ENCODE results near the gene FAAH.

Gene FAAH

DNA sequence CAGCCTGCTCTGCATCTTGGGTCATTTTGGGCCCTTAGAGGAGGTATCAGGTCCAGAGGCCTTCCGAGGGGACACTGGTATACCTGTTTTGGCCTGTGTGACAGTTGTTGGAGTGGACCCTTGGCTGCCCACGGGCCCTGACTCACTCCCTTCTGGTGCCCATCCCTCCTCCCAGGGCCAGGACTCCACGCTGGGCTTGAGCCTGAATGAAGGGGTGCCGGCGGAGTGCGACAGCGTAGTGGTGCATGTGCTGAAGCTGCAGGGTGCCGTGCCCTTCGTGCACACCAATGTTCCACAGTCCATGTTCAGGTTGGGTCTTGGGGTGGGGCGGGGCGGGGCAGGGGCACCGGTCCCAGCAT is 11.1 kb downstream of the FAAH start:
- no peak for DNase-seq (ENCODE audit: low spot score)
- CTCF ChIA-PET: interaction anchor here (0.6 to 1.0 kb wide), 4 partner anchors 9 to 319 kb away, joined by 3 to 7 read pairs (median 3); no protein-coding TSS in a partner anchor
- TF ChIP-seq, protein P1, sequence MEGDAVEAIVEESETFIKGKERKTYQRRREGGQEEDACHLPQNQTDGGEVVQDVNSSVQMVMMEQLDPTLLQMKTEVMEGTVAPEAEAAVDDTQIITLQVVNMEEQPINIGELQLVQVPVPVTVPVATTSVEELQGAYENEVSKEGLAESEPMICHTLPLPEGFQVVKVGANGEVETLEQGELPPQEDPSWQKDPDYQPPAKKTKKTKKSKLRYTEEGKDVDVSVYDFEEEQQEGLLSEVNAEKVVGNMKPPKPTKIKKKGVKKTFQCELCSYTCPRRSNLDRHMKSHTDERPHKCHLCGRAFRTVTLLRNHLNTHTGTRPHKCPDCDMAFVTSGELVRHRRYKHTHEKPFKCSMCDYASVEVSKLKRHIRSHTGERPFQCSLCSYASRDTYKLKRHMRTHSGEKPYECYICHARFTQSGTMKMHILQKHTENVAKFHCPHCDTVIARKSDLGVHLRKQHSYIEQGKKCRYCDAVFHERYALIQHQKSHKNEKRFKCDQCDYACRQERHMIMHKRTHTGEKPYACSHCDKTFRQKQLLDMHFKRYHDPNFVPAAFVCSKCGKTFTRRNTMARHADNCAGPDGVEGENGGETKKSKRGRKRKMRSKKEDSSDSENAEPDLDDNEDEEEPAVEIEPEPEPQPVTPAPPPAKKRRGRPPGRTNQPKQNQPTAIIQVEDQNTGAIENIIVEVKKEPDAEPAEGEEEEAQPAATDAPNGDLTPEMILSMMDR (conservative IDR thresholded peaks at IDR 0.05; ENCODE audit: low read depth): no peak
- no peak overlapping the region for H3K27ac ChIP-seq
- POLR2A ChIA-PET (ENCODE audit: low non-redundant PET): no interaction called here

DNA sequence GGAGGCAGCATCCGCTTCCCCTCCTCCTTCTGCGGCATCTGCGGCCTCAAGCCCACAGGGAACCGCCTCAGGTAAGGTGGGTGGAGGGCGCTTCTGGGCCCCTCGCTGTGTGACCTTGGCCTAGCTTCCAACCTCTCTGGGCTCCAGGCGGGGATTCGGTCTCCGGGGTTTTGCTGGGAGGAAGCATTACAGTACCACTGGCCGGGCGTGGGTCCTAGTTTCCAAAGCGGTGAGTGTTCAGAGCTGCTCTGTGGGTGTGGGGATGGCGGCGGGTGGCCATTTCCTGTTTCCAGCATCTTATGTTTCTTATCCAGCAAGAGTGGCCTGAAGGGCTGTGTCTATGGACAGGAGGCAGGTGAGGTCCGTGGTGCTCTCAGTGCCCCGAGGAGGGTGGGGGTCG is 11.6 kb downstream of the FAAH start:
- CTCF ChIA-PET: interaction anchor here (0.6 to 1.0 kb wide), 3 partner anchors 8 to 319 kb away, joined by 3 to 7 read pairs (median 3); no protein-coding TSS in a partner anchor
- DNase-seq (ENCODE audit: low spot score): no peak
- H3K27ac ChIP-seq: no peak overlapping the region
- TF ChIP-seq, protein P1 (conservative IDR thresholded peaks at IDR 0.05; ENCODE audit: low read depth): no peak
- POLR2A ChIA-PET (ENCODE audit: low non-redundant PET): no interaction called here

DNA sequence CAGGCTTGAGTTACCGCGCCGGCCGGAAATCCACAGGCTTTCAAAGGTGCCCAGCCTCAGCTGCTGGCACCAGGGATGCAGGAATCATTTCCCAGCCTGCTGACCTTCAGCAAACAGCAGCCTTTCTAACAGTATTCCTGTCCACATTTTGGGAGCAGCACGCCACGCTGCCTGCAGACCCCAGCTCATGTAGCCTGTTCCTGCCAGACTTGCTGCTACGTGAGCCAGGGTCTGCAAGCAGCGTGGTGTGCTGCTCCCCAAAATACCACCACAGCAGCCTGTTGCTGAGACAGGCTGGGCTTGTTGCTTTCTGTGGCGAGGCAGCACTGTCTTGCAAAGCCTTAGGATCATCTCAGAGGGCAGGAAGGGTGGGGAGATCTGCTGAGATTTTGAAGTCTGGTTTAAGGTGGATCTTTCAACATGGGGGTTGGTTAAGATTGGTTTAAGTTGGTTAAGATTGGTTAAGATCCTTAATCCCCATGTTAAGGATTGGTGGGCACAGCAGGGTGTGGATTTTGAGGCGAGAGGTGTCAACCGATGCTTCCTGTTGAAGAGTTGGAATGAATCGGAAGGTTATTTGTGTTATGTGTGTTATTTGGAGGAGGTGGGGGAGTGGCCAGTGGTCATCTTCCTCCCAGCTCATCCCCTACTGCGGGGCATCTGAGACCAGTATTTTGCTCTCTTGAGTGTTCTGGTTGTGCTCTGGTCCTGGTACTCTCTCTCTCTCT is 12.9 kb downstream of the FAAH start:
- TF ChIP-seq, protein P1 (conservative IDR thresholded peaks at IDR 0.05; ENCODE audit: low read depth): no peak
- no peak for DNase-seq (ENCODE audit: low spot score)
- CTCF ChIA-PET: interaction anchor here (0.6 to 0.8 kb wide), 3 partner anchors 11 to 257 kb away, joined by 3 to 5 read pairs (median 3); no protein-coding TSS in a partner anchor
- POLR2A ChIA-PET (ENCODE audit: low non-redundant PET): interaction anchor here (0.6 kb wide), 1 partner anchor 9 kb away, joined by 6 read pairs; no protein-coding TSS in a partner anchor
- H3K27ac ChIP-seq: no peak overlapping the region

DNA sequence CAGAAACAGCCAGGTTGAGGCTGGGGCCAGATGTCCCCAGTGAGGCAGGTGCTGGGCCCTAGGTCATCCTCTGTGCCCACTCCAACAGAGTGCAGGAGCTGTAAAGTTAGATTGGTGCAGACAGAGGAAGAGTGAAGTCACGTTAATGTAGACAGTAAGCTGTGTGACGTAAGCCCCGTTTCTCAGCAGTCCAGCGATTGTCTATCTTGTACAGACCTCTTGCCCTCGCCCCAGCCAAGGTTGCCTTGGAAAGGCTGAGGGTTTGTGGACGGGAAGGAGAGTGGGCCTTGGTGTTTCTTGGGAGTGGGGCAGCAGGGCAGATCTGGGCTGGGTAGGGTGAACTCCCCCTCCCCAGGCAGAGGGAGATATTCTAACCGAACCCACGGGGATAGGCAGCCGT is 13.5 kb downstream of the FAAH start:
- H3K27ac ChIP-seq: no peak overlapping the region
- CTCF ChIA-PET: interaction anchor here (0.8 kb wide), 1 partner anchor 257 kb away, joined by 3 read pairs; no protein-coding TSS in a partner anchor
- no peak for DNase-seq (ENCODE audit: low spot score)
- POLR2A ChIA-PET (ENCODE audit: low non-redundant PET): no interaction called here
- TF ChIP-seq, protein P1 (conservative IDR thresholded peaks at IDR 0.05; ENCODE audit: low read depth): no peak

DNA sequence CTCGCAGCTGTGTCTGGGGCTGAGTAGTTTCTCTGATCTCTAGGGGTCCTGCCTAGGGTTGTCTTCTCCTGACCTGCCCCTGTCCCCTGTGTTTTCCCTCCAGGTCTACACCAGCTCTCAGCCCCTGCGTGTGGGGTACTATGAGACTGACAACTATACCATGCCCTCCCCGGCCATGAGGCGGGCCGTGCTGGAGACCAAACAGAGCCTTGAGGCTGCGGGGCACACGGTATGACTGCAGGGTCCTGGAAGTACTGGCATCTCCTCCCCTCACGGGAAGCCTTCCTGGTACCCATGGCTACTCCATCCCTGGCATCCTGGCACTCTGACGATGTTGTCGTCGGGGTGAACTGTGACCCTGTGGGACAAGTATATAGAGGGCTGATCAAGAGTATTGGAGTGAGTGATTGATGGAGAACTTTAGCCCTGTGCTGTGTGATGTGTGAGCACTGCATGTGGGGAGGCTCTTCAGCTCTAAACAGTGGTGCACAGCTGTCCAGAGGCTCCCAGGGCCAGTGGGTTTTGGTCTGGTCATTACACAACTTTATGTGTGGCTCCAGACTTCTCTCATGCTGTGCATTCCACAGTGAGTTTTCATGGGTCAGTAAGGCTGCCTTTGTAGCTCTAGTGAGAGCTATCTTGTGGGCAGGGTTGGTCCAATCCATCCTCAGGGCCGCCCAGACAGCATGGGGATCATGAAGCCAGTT is 14.4 kb downstream of the FAAH start:
- POLR2A ChIA-PET (ENCODE audit: low non-redundant PET): no interaction called here
- DNase-seq (ENCODE audit: low spot score): no peak
- CTCF ChIA-PET: interaction anchor here (0.5 to 0.9 kb wide), 3 partner anchors 28 to 1015 kb away, joined by 3 to 4 read pairs (median 4); no protein-coding TSS in a partner anchor
- H3K27ac ChIP-seq: no peak overlapping the region
- TF ChIP-seq, protein P1 (conservative IDR thresholded peaks at IDR 0.05; ENCODE audit: low read depth): no peak

DNA sequence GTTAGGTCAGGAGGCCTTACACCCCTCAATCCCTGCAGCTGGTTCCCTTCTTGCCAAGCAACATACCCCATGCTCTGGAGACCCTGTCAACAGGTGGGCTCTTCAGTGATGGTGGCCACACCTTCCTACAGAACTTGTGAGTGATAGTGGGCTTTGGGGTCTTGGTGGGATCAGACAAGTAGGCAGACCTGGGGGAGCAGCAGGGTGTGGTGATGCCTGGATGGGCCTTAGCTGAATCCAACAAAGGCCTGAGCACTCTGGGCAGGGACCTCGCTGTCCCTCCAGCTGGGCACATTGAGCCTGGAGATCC is 14.9 kb downstream of the FAAH start:
- CTCF ChIA-PET: interaction anchor here (0.7 to 0.9 kb wide), 2 partner anchors 29 to 38 kb away, joined by 3 to 4 read pairs; no protein-coding TSS in a partner anchor
- TF ChIP-seq, protein P1 (conservative IDR thresholded peaks at IDR 0.05; ENCODE audit: low read depth): no peak
- POLR2A ChIA-PET (ENCODE audit: low non-redundant PET): no interaction called here
- no peak overlapping the region for H3K27ac ChIP-seq
- DNase-seq (ENCODE audit: low spot score): no peak

All from RWPE1 (cell line).